OCI-LY1 (cell line): Measurements from ENCODE around the gene DRAM1.

Experiments used
- H2AFZ ChIP-seq: fragments of 200-600 bp; sonication (generic), shearing (Covaris generic); 2 replicates; pipeline ENCODE4 v1.6.0; 2014; ENCODE audit warnings: antibody characterized with exemption, mild to moderate bottlenecking, low read length
- H3F3A ChIP-seq: fragments of 200-600 bp; sonication (generic), shearing (Covaris generic); 2 replicates; pipeline ENCODE4 v1.6.0; 2014; ENCODE audit warnings: mild to moderate bottlenecking, antibody characterized with exemption, low read length, moderate library complexity; ENCODE audit not compliant: insufficient read depth
- H3K27ac ChIP-seq: fragments of 200-600 bp; sonication (generic); 2 replicates; pipeline ENCODE4 v1.5.1; 2014; ENCODE audit warnings: low read length, mixed run types, mild to moderate bottlenecking, low read depth; ENCODE audit not compliant: poor library complexity, severe bottlenecking
- H3K27me3 ChIP-seq: fragments of 200-600 bp; sonication (generic); 2 replicates; pipeline ENCODE4 v1.6.0; 2014; ENCODE audit warnings: antibody characterized with exemption, mild to moderate bottlenecking, low read length, moderate library complexity; ENCODE audit not compliant: insufficient read depth
- H3K36me3 ChIP-seq: fragments of 200-600 bp; sonication (generic); 2 replicates; pipeline ENCODE4 v1.6.1; 2014; ENCODE audit warnings: mild to moderate bottlenecking, antibody characterized with exemption, low read length, moderate library complexity, mixed read lengths; ENCODE audit not compliant: insufficient read depth
- H3K4me1 ChIP-seq: fragments of 200-600 bp; sonication (generic); 2 replicates; pipeline ENCODE4 v1.5.1; 2014; ENCODE audit warnings: mild to moderate bottlenecking, low read length, moderate library complexity; ENCODE audit not compliant: insufficient read depth, severe bottlenecking
- H3K4me2 ChIP-seq: fragments of 200-600 bp; sonication (generic), shearing (Covaris generic); 2 replicates; pipeline ENCODE4 v1.6.1; 2014; ENCODE audit warnings: low read length
- H3K4me3 ChIP-seq: fragments of 200-600 bp; sonication (generic); 2 replicates; pipeline ENCODE4 v1.5.1; 2014; ENCODE audit warnings: low read length, low read depth, mild to moderate bottlenecking, mixed read lengths; ENCODE audit not compliant: poor library complexity, severe bottlenecking
- H3K79me2 ChIP-seq: fragments of 200-600 bp; shearing (Covaris generic); 2 replicates; pipeline ENCODE4 v1.6.1; 2016; ENCODE audit warnings: mixed run types, low read length, mixed read lengths; ENCODE audit not compliant: insufficient read depth
- H3K9ac ChIP-seq: fragments of 200-600 bp; sonication (generic), shearing (Covaris generic); 2 replicates; pipeline ENCODE4 v1.6.1; 2014; ENCODE audit warnings: mild to moderate bottlenecking, low read length, mixed read lengths
- H3K9me2 ChIP-seq: fragments of 200-600 bp; sonication (generic), shearing (Covaris generic); 2 replicates; pipeline ENCODE4 v1.6.1; 2014; ENCODE audit warnings: low read depth, mild to moderate bottlenecking, low read length, mixed read lengths
- H3K9me3 ChIP-seq: fragments of 200-600 bp; shearing (Covaris generic); 2 replicates; pipeline ENCODE4 v1.6.1; 2014; ENCODE audit warnings: low read length, mixed read lengths
- H4K20me1 ChIP-seq: fragments of 200-600 bp; sonication (generic), shearing (Covaris generic); 2 replicates; pipeline ENCODE4 v1.6.0; 2016; ENCODE audit warnings: mild to moderate bottlenecking, low read length; ENCODE audit not compliant: insufficient read depth
- CTCF ChIP-seq: fragments of 200-600 bp; sonication (generic), shearing (Covaris generic); IDR thresholded peaks from 2 replicates; pipeline ENCODE4 v1.5.1; 2017; ENCODE audit warnings: mild to moderate bottlenecking, antibody characterized with exemption, low read length, moderate library complexity, mixed read lengths
- EZH2 ChIP-seq: fragments of 200-600 bp; sonication (generic), shearing (Covaris generic); IDR thresholded peaks from 2 replicates; pipeline ENCODE4 v1.8.0; 2017; ENCODE audit warnings: borderline replicate concordance, mixed run types, mild to moderate bottlenecking, antibody characterized with exemption, low read length, moderate library complexity, mixed read lengths

The DRAM1 gene

GRCh38 chr12:101885912-101886561 is 8.7 kb downstream of the DRAM1 start:
- no peak overlapping the region for H2AFZ ChIP-seq
- no peak for TF ChIP-seq EZH2
- TF ChIP-seq CTCF = no peak
- no peaks in the 10 kb centered on the region for H3K36me3 ChIP-seq
- no peaks in the 10 kb centered on the region for H3K9me3 ChIP-seq
- no peaks in the 10 kb centered on the region for H3K79me2 ChIP-seq
- H4K20me1 ChIP-seq = no peaks in the 10 kb centered on the region
- no peak overlapping the region for H3K27ac ChIP-seq
- H3K4me1 ChIP-seq = no peaks in the 10 kb centered on the region
- H3K27me3 ChIP-seq = no peaks in the 10 kb centered on the region
- H3K9me2 ChIP-seq = no peaks in the 10 kb centered on the region
- no peak overlapping the region for H3K4me2 ChIP-seq
- no peak overlapping the region for H3K4me3 ChIP-seq
- H3K9ac ChIP-seq = no peak overlapping the region
- no peaks in the 10 kb centered on the region for H3F3A ChIP-seq

GRCh38 chr12:101889211-101889752 is 11.9 kb downstream of the DRAM1 start:
- no peaks in the 10 kb centered on the region for H3K4me1 ChIP-seq
- TF ChIP-seq CTCF = no peak
- no peak for TF ChIP-seq EZH2
- no peaks in the 10 kb centered on the region for H3K9me3 ChIP-seq
- H3K4me2 ChIP-seq = no peak overlapping the region
- H3K79me2 ChIP-seq = no peaks in the 10 kb centered on the region
- no peak overlapping the region for H3K27ac ChIP-seq
- no peak overlapping the region for H3K4me3 ChIP-seq
- no peaks in the 10 kb centered on the region for H3K27me3 ChIP-seq
- H3K36me3 ChIP-seq = no peaks in the 10 kb centered on the region
- H4K20me1 ChIP-seq = no peaks in the 10 kb centered on the region
- H3K9ac ChIP-seq = no peak overlapping the region
- no peaks in the 10 kb centered on the region for H3K9me2 ChIP-seq
- H3F3A ChIP-seq = no peaks in the 10 kb centered on the region
- H2AFZ ChIP-seq = no peak overlapping the region

- Histone ChIP-seq H4K20me1 (no peaks in the 10 kb centered on the region), H3K36me3 (no peaks in the 10 kb centered on the region), H3K9ac (no peak overlapping the region), H3F3A (no peaks in the 10 kb centered on the region), H2AFZ (no peak overlapping the region), H3K27me3 (no peaks in the 10 kb centered on the region), H3K9me3 (no peaks in the 10 kb centered on the region), H3K27ac (no peak overlapping the region), H3K4me1 (no peaks in the 10 kb centered on the region), H3K9me2 (no peaks in the 10 kb centered on the region), H3K4me3 (no peak overlapping the region), H3K4me2 (no peak overlapping the region), H3K79me2 (no peaks in the 10 kb centered on the region)
- TF ChIP-seq CTCF = no peak
- TF ChIP-seq EZH2 = no peak
Measured at GRCh38 chr12:101891462-101891971, 14.1 kb downstream of the DRAM1 start.
